SU-DHL-6 (cell line): Measurements from ENCODE around the gene SLC38A9.

ENCODE experiments used
- H2AFZ ChIP-seq: fragments of 200-600 bp; sonication (generic); 2 replicates; pipeline ENCODE4 v1.6.1; 2014; ENCODE audit warnings: low read depth, mild to moderate bottlenecking, moderate library complexity, mixed read lengths, antibody characterized with exemption, low read length; ENCODE audit not compliant: severe bottlenecking
- H3F3A ChIP-seq: fragments of 200-600 bp; shearing (Covaris generic); 2 replicates; pipeline ENCODE4 v1.6.0; 2016; ENCODE audit warnings: antibody characterized with exemption, mild to moderate bottlenecking; ENCODE audit not compliant: insufficient read depth
- H3K27ac ChIP-seq: fragments of 200-600 bp; sonication (generic); 2 replicates; pipeline ENCODE4 v1.5.1; 2016; ENCODE audit warnings: low read depth, mild to moderate bottlenecking, low read length, moderate library complexity, mixed read lengths
- H3K27me3 ChIP-seq: fragments of 200-600 bp; sonication (generic), shearing (Covaris generic); 2 replicates; pipeline ENCODE4 v1.6.0; 2014; ENCODE audit warnings: mild to moderate bottlenecking, low read length
- H3K36me3 ChIP-seq: fragments of 200-600 bp; sonication (generic); 2 replicates; pipeline ENCODE4 v1.6.1; 2014; ENCODE audit warnings: mild to moderate bottlenecking, low read length, mixed read lengths
- H3K4me2 ChIP-seq: fragments of 300-600, 200-600 bp; shearing (Covaris generic), sonication (generic); 2 replicates; pipeline ENCODE4 v1.6.0; 2014; ENCODE audit warnings: low read length, low read depth, mild to moderate bottlenecking; ENCODE audit not compliant: poor library complexity, severe bottlenecking
- H3K4me3 ChIP-seq: fragments of 200-600 bp; sonication (generic); 2 replicates; pipeline ENCODE4 v1.5.1; 2014; ENCODE audit warnings: antibody characterized with exemption, low read length, mild to moderate bottlenecking, mixed read lengths; ENCODE audit not compliant: insufficient read depth, poor library complexity, severe bottlenecking
- H3K79me2 ChIP-seq: fragments of 200-600 bp; sonication (generic); 2 replicates; pipeline ENCODE4 v1.6.1; 2014; ENCODE audit warnings: mild to moderate bottlenecking, low read length, moderate library complexity; ENCODE audit not compliant: insufficient read depth
- H3K9ac ChIP-seq: fragments of 200-600 bp; sonication (generic); 2 replicates; pipeline ENCODE4 v1.7.0; 2014; ENCODE audit warnings: mild to moderate bottlenecking, low read length
- H3K9me2 ChIP-seq: fragments of 200-600 bp; sonication (generic); replicated peaks from 2 replicates; pipeline ENCODE4 v1.6.1; 2014; ENCODE audit warnings: low read length; ENCODE audit not compliant: insufficient read depth
- H3K9me3 ChIP-seq: fragments of 200-600 bp; sonication (generic); 2 replicates; pipeline ENCODE4 v1.6.1; 2014; ENCODE audit warnings: low read length, mixed read lengths; ENCODE audit not compliant: insufficient read depth
- H4K20me1 ChIP-seq: fragments of 200-600 bp; sonication (generic); 2 replicates; pipeline ENCODE4 v1.6.1; 2014; ENCODE audit warnings: low read depth, mild to moderate bottlenecking, antibody characterized with exemption, low read length, moderate library complexity, mixed read lengths
- EZH2phosphoT487 ChIP-seq: fragments of 200-600 bp; sonication (generic), shearing (Covaris generic); conservative IDR thresholded peaks from 2 replicates; pipeline ENCODE4 v1.6.1; 2018; ENCODE audit warnings: mild to moderate bottlenecking, antibody characterized with exemption, low read length, moderate library complexity, mixed read lengths
- TF ChIP-seq, protein P1 (sequence below): fragments of 200-600 bp; sonication (generic); IDR thresholded peaks from one replicate; pipeline ENCODE4 v1.5.1; 2017; ENCODE audit warnings: antibody characterized with exemption, mild to moderate bottlenecking, low read length, moderate library complexity; ENCODE audit not compliant: insufficient read depth, poor library complexity, severe bottlenecking

SLC38A9 gene

DNA sequence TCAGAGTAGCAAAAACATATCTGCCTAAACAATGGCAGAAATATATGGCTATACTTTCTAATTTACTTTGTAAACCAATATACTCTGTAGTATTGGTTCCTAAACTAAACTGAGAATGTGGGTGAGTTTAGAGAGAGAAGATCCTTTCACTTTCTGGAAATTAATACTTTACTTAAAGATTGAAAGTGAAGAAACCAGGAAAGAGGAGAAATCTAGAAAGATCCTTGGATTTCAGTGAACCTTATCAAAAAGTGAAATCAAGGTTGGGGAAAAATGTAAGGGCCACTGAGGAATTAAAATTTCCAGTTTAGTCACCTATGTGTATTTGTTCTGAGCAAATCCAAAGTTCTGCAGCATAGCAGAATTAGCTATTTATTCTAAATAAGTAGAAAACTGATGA is 5.9 kb downstream of the SLC38A9 start:
- Histone ChIP-seq H3F3A (no peaks in the 10 kb centered on the region), H4K20me1 (no peaks in the 10 kb centered on the region), H3K4me2 (no peak overlapping the region), H3K9me3 (no peaks in the 10 kb centered on the region), H3K27ac (no peak overlapping the region), H3K9ac (no peak overlapping the region), H3K9me2 (no peaks in the 10 kb centered on the region), H2AFZ (no peak overlapping the region), H3K79me2 (peaks cover 1% of the 10 kb centered on the region; the same call in 1 of the 2 replicates), H3K36me3 (0 out of 2 replicates have a peak, but pooled peaks cover 3% of the 10 kb centered on the region), H3K4me3 (no peak overlapping the region), H3K27me3 (no peaks in the 10 kb centered on the region)
- TF ChIP-seq, protein P1, sequence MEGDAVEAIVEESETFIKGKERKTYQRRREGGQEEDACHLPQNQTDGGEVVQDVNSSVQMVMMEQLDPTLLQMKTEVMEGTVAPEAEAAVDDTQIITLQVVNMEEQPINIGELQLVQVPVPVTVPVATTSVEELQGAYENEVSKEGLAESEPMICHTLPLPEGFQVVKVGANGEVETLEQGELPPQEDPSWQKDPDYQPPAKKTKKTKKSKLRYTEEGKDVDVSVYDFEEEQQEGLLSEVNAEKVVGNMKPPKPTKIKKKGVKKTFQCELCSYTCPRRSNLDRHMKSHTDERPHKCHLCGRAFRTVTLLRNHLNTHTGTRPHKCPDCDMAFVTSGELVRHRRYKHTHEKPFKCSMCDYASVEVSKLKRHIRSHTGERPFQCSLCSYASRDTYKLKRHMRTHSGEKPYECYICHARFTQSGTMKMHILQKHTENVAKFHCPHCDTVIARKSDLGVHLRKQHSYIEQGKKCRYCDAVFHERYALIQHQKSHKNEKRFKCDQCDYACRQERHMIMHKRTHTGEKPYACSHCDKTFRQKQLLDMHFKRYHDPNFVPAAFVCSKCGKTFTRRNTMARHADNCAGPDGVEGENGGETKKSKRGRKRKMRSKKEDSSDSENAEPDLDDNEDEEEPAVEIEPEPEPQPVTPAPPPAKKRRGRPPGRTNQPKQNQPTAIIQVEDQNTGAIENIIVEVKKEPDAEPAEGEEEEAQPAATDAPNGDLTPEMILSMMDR: no peak
- TF ChIP-seq EZH2phosphoT487: no peak

DNA sequence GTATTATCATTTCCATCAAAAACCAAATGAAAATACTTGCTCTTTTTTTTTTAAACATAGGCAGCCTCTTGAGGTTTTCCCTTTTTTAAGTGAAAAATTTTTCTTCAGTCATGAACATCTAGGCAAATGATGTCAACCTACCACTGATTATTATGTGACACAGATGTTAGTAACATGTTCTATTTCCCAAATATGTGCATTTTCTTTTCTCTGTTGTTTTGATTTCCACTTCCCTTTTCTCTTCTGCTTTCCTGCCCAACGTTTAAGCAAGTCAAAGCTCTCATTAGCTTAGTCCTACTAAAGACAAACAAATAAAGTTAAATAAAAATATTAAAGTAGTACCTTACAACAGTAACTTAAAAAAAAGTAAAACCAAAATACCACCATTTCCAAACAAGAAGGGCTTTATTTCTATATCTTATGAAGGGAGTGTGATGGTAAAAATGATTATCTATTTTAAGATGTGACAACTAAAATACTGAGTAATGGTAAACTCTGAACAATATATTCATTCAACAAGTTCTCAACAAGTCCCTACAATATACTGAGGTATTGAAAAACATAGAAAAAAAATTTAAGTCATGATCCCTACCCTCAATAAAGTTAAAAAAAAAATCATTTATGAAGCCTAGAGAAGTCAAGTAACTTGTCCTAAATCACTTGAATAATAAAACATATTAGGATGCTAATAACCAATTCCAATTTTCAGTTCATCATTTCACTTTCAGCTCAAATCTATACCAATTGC is 9.4 kb downstream of the SLC38A9 start:
- Histone ChIP-seq H3K27ac (peak overlapping the region; percentile 45; the same call in 1 of the 2 replicates), H3K36me3 (peaks cover 4% of the 10 kb centered on the region; the same call in 1 of the 2 replicates), H3K79me2 (no peaks in the 10 kb centered on the region; the same call in 1 of the 2 replicates), H3K27me3 (no peaks in the 10 kb centered on the region), H4K20me1 (no peaks in the 10 kb centered on the region), H3F3A (no peaks in the 10 kb centered on the region), H3K4me3 (no peak overlapping the region), H3K9me2 (no peaks in the 10 kb centered on the region), H2AFZ (no peak overlapping the region), H3K9me3 (no peaks in the 10 kb centered on the region), H3K4me2 (peak overlapping the region; percentile 36), H3K9ac (no peak overlapping the region)
- no peak for TF ChIP-seq EZH2phosphoT487
- TF ChIP-seq, protein P1: no peak

GRCh38 chr5:55701462-55702103 is 10.5 kb downstream of the SLC38A9 start:
- H3K9ac ChIP-seq: no peak overlapping the region
- H3K4me2 ChIP-seq: no peak overlapping the region
- no peak overlapping the region for H2AFZ ChIP-seq
- H3F3A ChIP-seq: no peaks in the 10 kb centered on the region
- H3K27me3 ChIP-seq: no peaks in the 10 kb centered on the region
- H3K79me2 ChIP-seq: no peaks in the 10 kb centered on the region
- H4K20me1 ChIP-seq: no peaks in the 10 kb centered on the region
- H3K36me3 ChIP-seq: peaks cover 11% of the 10 kb centered on the region; the same call in 1 of the 2 replicates
- H3K9me2 ChIP-seq: no peaks in the 10 kb centered on the region
- H3K27ac ChIP-seq: no peak overlapping the region
- H3K9me3 ChIP-seq: no peaks in the 10 kb centered on the region
- TF ChIP-seq, protein P1: no peak
- TF ChIP-seq EZH2phosphoT487: no peak
- H3K4me3 ChIP-seq: no peak overlapping the region
